C1 segment of cervical spinal cord (tissue), 14 donors: ENCODE data around the gene SHLD3.
"Not testable (repeated sequence)": the region's sequence is repeated elsewhere in the genome, so short reads cannot be mapped to it uniquely, and the experiment has no call there.

Experiments used
- DNase-seq, 14 donors: peaks; one replicate each; lab custom pipeline; 2025; lab: John Stamatoyannopoulos, UW

SHLD3 gene, protein sequence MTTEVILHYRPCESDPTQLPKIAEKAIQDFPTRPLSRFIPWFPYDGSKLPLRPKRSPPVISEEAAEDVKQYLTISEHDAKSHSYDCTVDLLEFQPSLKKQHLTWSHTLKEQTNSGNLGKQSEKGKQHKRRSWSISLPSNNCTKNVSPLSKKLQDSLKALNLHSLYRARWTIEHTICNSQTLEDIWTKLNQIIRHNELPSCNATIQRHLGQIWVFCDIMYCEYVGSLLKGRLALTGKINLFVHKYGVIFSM

DNA sequence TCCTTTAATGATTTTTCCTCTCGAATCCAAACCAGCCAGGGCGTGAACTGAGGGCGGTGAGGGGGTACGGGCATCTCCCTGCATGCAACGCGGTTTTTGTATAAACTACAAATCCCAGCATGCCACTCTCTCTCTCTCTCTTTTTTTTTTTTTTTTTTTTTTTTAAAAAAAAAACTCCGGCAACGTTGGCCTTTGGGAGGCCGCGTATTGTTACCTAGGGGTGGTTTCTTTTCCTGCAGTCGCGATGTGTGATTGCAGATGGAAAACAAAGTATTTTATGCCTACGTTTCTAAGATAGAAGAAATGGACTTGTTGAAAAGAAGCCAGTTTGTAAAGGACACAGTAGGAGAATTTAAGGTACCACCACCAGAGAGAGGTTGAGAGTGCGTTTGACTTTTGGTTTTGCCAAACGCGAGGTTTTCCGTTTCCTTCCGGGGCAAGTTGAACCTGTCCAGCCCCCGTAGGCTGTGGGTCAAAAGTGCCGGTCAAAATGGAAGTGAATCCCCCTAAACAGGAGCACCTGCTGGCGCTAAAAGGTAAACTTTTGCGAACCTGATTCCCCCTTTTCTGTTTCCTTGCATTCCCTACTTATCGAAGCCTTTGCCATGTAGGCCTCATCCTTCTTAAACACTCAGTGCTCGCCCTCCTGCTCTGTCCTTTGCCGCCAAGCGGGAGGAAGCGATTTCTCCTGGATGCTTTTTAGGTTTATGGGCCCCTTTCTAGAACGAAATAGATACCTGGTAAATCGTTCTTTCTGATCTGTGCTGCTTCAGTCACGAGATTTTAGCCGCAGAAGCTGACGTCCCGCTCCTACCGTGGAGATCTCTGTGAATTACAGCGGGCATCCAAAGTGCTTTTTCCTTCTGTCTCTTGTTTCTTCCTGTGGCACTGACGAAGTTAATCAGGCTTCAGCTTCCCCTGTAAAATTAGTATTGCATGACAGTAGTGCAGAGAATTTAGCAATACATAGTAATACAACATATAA, at the start of gene SHLD3, which contains the start of gene TRAPPC13:
TSS of gene SHLD3 (plus strand) at position 457 of the 985 bp plus-strand sequence. CDS start 4,561 bp downstream, outside the sequence.
TSS of gene TRAPPC13 (plus strand) at position 457 of the 985 bp plus-strand sequence. CDS start at position 491, 34 bp downstream.
- peak; percentile 35 to 96 (median 84) for DNase-seq

DNA sequence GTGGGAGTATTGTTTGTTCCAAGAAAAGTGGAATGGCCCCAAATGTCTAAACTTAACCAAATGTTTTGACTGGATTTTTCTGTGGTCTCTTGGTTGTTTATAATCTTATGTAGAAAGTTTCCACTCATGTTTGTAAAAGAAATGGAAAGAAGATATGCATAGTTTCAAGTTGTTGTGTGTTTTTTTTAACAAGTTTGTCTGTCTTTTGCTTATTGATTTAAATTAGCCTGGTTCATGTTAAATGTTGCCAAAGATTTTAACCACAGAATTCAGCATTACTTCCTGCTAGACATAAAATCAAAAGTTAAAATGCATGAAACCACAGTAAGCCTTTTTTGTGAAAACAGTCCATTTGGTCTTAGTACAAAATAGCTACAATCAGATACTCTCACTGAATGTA, 47.7 kb upstream of the SHLD3 start:
- DNase-seq, result no peak

DNA sequence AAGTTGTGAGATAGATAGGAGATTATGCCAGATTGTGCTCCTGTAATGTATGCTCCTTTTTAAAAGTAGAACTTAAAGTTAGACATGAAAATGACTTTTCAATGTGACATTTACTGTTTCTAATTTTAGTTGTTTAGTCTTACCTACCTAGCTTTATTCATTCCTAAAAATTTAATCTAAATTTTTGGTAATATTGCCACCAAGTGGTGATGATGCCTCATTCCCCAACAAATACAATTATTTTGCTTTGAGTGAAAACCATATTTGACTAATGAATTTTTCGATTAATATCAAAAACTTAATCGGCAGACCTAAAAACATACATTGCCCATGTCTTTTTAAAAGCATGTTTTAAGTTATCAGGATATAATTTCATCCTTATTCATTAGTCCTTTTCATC, 36.1 kb upstream of the SHLD3 start:
- no peak for DNase-seq

DNA sequence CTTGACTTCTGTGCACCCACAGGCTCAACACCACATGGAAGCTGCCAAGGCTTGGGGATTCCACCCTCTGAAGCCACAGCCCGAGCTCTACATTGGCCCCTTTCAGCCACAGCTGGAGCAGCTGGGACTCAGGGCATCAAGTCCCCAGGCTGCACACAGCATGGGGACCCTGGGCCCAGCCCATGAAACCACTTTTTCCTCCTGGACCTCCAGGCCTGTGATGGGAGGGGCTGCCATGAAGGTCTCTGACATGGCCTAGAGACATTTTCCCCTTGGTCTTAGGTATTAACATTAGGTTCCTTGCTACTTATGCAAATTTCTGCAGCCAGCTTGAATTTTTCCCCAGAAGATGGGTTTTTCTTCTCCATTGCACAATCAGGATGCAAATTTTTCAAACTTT, 23.1 kb upstream of the SHLD3 start:
- DNase-seq, result not testable (repeated sequence)

DNA sequence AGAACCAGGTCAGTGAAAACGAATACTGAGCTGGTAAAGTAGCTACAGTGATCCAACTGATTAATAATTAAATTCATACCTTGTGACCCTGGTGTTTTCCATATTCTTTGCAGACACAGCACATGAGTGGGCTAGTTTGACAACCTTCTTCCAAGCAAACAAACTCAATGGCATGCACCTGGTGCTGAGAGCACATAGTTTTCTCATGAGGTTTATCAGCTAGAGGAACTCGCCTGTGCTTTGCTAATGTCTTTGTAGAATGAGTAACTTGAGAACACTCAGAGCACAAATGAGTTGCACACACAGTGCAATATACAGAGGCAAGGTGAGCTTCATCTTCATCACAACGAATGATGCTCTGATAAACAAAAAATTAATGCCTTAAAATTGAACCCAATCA, 13.3 kb upstream of the SHLD3 start:
- no peak for DNase-seq

DNA sequence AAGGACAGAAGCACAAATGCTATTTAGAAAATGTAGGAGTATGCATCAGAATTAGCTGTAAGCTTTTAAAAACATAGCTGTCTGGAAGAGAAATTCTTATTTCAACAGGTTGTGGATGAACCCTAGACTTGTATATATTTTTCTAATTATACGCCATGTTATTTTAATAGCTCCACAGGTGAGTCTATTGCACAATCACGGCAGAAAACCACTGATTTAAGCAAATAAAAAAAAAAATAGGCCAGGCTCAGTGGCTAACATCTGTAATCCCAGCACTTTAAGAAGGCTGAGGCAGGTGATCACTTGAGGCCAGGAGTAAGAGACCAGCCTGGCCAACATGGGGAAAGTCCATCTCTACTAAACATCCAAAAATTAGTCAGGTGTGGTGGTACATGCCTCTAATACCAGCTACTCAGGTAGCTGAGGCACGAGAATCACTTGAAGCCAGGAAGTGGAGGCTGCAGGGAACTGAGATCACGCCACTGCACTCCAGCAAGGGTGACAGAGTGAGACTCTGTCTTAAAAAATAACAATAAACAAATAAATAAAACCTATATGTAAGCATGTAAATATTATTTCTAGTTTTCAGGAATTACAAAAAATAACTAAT, 12.4 kb upstream of the SHLD3 start:
- no peak for DNase-seq

DNA sequence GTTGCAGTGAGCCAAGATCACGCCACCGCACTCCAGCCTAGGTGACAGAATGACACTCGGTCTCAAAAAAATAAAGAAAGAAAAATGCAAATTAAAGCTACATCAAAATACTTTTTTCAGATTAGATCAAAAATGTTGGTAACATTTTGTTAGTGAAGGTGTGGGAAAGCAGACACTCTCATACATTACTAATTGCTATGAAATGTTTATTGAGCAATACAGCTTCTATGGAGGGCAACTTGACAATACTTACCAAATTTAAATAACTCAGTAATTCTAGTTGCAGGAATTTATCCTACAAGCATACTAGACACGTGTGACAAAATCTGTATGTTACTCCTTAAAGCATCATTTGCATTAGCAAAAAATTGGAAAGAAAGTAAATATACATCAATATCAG, 4.8 kb upstream of the SHLD3 start:
- DNase-seq, result no peak

DNA sequence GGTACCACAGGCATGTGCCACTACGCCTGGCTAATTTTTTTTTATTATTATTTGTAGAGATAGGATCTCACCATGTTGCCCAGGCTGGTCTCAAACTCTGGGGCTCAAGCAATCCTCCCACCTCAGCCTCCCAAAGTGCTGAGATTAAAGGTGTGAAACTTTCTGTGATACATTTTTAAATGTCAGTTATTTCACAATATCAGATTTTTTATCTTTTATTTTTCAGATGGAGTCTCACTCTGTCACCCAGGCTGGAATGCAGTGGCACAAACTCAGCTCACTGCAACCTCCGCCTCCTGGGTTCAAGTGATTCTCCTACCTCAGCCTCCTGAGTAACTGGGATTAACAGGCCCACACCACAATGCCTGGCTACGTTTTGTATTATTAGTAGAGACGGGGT, 2.9 kb upstream of the SHLD3 start:
- DNase-seq, result not testable (repeated sequence)

DNA sequence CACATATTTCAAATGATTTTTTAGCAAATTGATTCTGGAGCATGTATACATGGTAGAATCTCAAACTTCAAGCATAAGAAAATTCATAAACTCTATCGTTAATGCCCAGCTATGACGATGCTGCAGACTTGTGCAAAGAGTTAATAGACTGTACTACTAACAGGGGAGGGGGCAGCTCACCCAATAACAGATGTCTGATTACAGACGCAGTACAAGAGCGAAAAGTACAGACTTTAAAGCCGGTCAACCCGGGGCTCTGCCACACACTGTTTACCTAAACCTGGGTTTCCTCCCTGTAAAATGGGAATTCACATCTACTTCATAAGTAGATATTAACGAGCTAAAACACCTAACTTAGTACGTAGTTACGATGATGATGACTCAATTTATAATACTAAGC, 1.3 kb upstream of the SHLD3 start:
- no peak for DNase-seq

DNA sequence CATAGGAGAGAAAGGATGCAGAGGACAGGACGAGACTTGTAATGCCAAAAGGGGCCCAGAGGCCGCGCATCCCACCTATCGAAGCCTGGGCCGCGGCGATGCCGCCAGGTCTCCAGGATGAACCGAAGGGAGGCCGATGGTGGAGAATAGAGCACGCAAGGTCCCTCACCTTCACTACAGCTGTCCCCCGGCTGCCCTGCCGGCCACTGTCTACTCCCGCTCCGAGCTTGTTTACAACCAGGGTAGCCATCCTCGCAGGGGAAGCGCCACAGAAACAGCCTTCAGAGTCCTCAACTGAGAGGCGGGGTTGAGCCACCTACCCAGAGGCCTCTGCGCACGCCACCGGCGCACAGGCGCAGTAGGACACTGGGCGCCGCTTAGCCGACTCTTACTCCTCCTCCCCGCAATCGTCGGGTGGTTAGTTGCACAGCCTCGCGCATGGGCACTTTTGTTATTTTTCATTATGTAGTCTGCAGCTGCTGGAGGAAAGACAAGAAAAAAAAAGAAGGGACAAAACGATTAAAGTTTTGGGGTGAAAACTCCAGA, 729 bp upstream of the SHLD3 start, which contains the start of gene TRIM23:
TSS of gene TRIM23 (minus strand) at position 309 of the 546 bp plus-strand sequence. CDS start at position 250, 59 bp downstream.
- peak; percentile 74 to 96 (median 91) for DNase-seq

DNA sequence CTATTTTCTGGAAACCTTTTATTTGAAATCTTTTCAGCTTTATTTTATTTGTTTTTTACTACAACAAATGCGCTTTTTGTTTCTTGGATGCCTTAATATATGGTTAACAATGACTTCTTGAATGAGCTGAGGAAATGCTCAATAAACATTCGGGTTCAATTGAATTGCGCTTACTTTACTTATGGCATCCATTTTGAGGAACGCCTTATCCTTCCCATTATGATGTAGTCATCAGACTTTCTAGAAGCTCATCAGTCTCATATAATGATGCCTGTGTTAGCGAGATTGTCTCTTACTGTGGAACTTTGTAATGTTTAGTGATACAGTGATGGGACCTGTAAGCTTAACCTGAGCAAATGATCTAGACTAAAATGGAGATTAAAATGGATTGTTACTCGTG, 916 bp downstream of the SHLD3 start:
- DNase-seq, result no peak

DNA sequence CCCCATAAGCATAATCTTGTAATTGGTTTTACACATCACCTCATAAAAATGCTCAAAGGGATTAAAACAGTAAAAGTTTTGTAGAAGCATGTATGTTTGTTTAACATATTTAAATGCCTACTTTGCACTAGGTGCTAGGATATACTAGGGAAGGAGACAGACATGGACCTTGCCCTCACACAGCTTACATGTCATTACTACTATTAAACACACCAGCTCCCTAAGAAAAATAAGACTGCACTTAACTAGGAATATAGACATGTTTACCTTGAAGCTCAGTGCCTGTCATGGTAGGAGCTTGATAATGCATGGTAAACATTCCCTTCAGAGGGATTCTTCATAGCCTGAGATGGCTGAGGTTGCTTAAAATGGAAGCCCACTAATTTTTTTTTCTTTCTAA, 6.2 kb downstream of the SHLD3 start:
- no peak for DNase-seq

DNA sequence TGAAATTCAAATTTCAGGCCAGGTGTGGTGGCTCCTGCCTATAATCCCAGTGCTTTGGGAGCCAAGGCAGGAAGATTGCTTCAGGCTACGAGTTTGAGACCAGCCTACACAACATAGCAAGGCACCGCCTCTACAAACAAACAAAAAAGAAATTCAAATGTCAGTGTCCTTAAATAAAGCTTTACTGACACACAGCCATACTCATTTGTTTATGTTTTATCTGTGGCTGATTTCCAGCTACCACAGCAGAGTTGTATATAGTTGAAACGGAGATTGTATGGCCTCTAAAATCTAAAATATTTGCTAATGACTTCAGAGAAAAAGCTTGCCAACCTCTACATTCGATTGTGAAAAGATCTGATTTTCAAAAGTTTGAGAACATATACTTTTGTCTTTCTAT, 15.4 kb downstream of the SHLD3 start:
- DNase-seq, result no peak

DNA sequence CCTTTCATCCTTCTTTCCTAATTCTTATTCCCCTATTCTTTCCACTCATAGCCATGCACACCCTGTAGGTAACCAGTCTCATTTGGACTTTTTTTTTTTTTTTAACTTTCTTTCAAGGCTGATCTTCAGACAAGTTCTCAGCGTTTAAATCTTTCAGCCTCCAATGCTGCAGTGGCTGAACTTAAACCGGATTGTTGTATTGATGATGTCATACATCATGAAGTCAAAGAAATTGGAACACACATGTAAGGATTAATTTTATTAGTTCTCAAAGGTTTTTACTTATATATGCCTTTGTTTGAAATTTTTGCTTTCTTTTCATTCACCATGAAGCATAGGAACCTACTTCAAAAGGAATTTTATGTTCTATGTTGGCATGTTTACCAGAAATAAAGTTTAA, 22.1 kb downstream of the SHLD3 start:
- DNase-seq, result no peak

DNA sequence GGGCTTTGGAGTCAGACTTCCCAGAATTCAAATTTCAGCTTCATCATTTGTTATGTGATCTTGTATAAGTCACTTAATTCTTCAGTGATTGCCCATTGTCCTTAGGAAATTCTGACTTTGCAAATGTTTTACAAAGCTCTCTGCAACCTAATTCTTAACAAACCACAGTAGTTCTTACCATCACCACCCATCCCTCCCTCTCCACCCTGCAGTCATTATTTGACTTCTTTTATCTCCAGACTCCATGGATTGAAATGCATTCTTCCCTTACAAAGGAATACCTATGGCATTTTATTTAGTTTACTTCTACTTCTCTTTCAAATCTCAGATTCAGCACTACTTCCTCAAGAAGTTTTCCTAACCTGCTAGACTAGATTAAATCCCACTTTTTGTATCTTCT, 23.1 kb downstream of the SHLD3 start:
- no peak for DNase-seq

DNA sequence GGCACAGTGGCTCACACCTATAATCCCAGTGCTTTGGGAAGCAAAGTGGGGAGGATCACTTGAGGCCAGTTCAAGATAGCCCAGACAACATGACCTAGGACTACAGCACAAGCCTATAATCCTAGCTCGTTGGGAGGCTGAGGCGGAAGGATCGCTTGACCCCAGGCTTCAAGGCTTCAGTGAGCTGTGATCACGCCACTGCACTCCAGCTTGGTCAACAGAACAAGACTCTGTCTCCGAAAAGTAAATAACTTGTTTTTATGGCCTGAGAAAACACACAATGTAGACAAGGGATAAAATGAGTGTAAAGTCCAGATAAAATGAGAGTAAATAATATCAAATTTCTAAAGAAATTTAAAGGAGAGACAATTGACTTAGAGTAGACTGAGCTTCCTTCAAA, 26.3 kb downstream of the SHLD3 start:
- DNase-seq, result no peak

DNA sequence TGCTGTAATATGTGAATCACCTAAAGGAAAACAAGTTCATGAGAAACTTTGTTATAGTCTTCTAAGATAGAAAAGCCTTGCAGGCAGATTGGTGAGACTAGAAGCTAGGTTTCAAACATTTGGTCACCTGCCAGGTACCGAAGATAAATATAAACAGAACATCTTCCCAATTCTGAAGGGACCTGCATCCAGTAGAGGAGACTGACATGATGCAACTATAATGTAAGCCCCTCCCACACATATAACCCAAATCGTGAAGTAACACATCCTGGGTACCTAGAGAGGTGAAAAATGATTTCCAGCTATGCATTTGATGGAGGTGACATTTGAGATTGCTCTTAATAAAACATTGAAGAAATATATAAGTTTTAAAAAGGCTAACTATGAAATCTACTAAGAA, 29.9 kb downstream of the SHLD3 start:
- DNase-seq, result no peak

DNA sequence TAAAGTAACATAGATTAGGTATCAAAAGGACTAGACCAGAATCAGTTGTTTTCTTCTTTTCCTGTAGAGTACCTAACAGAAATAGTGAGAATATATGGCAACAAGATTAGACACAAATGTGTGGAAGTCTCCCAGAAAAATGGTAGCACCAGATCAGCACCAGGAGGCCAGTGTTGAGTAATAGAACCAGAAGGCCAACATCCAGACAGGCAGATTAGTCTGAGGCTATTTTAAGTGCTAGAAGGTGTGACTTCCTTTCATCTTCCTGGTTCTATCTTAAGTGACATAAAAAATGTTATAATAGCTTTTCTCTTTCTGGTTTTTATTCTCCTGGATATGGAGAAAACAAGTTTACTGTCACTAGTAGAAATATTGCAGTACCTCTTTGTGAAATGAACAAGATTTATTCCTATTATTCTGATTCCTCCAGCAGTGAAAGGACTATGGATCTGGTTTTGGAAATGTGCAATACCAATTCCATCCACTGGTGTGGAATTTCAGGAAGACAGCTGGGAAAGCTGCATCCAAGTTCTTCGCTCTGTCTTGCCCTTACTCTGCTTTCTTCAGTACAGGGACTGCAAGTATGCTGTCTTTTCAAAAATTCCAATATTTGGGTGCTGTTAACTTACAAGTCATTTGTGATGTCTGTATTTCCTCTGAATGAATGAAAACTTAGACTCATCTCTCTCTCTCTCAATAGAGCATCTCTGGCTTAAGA, 39.1 kb downstream of the SHLD3 start:
- DNase-seq, result no peak

DNA sequence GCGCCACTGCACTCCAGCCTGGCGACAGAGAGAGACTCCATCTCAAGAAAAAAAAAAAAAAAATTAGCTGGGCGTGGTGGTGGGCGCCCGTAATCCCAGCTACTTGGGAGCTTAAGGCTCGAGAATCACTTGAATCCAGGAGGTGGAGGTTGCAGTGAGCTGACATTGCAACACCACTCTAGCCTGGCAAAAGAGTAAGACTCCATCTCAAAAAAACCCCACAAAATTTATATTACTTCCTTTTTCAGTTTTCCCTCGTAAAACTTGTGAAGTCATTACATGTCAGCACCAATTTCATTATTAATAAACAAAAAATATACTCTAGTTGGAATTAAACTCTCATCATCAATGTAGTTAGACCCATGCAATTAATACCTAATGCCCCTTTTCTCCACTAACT, 43.9 kb downstream of the SHLD3 start:
- no peak for DNase-seq

DNA sequence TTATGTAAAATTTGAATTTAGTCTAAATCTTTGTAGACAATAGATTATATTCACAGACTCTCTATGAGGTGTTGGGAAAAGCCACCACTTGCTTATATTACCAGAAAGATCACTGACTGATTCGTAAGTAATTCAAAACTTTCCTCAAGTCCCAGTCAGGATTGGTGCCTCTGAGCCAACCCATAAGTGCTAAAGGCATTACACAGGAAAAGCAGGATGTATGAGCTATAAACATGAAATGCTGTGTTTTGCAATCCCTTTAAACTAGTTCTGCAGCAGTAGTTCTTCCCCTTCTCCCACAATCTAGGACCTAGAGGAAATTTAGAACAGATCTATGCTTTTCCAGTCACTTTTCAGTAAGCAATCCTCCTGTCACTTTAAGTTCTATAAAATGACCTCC, 48.0 kb downstream of the SHLD3 start:
- no peak for DNase-seq

DNA sequence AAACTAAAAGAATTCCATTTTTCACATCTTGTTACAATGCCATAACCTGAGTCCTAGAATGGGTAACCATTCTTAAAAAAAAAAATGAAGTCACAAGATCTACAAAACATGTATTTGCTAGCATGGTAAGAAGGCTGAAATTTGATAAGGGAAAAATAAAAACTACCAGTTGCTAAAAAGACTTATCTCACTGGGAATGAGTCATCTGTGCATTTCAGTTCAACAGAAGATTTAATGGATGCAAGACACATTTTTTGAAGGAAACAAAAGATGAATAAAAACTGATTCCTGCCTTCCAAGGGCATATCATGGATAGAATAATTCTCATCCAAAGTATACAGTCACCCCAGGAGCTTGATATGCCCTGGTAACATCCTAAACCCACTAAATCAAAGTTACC, 49.9 kb downstream of the SHLD3 start:
- no peak for DNase-seq
